ENCODE data around the gene PLSCR2.

DNA sequence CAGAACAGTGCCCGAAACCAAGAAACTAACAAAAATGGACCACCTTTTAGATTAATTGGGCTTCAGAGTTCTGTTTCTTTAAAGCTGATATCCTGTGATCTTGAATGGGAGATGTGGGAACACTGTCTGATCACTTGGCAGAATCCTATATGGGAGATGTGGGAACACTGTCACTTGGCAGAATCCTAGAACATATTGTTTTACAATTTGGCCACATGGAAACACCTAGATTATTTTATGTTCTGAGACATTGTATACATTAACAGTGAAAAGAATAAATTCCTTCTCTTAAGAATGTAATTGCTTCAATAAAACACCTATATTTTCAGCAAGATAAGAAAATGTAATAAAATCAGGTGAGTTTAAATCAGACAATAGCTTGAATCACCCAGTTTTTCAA is 30.3 kb upstream of the PLSCR2 start:
- TF ChIP-seq SP1 (IDR thresholded peaks at IDR 0.05) (no peak), FOXM1 (IDR thresholded peaks at IDR 0.05; ENCODE audit: borderline replicate concordance) (no peak), ELF4 (IDR thresholded peaks at IDR 0.05) (no peak)
